ENCODE results near the gene TTC13. TPM values are rescaled to one million over a fixed set of nuclear protein-coding genes. Genes with fewer than 3 reads are reported as not detected.
"Not testable (repeated sequence)": the region's sequence is repeated elsewhere in the genome, so short reads cannot be mapped to it uniquely, and the experiment has no call there.

Gene TTC13
- total and polyA plus RNA-seq, 3 donors from 2014 or later: 7.5 to 18.5 (median 10.2) TPM

- Histone ChIP-seq H3K4me1 (no peaks in the 10 kb centered on the region), H3K27ac (no peak overlapping the region), H3K27me3 (no peaks in the 10 kb centered on the region), H3K36me3 (ENCODE audit: low read depth, missing control alignments) (no peaks in the 10 kb centered on the region), H3K9me3 (no peaks in the 10 kb centered on the region), H3K4me3 (no peak overlapping the region)
- no peak for TF ChIP-seq POLR2A (IDR thresholded peaks at IDR 0.05)
- TF ChIP-seq CTCF (IDR thresholded peaks at IDR 0.05): no peak
- WGBS, 2 donors: 88 to 97% methylated on average over 1 of the region's 1 CpG
- no peak for DNase-seq
- intact Hi-C loops (cut with DNase I; ENCODE audit: low total_unique reads): no loop called here
These were observed 16.2 kb upstream of the TTC13 start for GRCh38 chr1:230994860-230995259.

- H3K4me3 ChIP-seq: no peak overlapping the region
- no peaks in the 10 kb centered on the region for H3K36me3 ChIP-seq (ENCODE audit: low read depth, missing control alignments)
- WGBS, 2 donors: 80 to 82% methylated on average over 7 of the region's 7 CpGs
- no peak for DNase-seq
- TF ChIP-seq POLR2A (IDR thresholded peaks at IDR 0.05): no peak
- no peak for TF ChIP-seq CTCF (IDR thresholded peaks at IDR 0.05)
- no peak overlapping the region for H3K27ac ChIP-seq
- intact Hi-C loops (cut with DNase I; ENCODE audit: low total_unique reads): no loop called here
- H3K4me1 ChIP-seq: no peaks in the 10 kb centered on the region
- no peaks in the 10 kb centered on the region for H3K9me3 ChIP-seq
- no peaks in the 10 kb centered on the region for H3K27me3 ChIP-seq
These were observed 13.6 kb upstream of the TTC13 start for GRCh38 chr1:230992100-230992774.

GRCh38 chr1:230987448-230987847 lies 8.8 kb upstream of the TTC13 start:
- intact Hi-C loops (cut with DNase I; ENCODE audit: low total_unique reads): no loop called here
- H3K9me3 ChIP-seq: no peaks in the 10 kb centered on the region
- DNase-seq: no peak
- H3K4me3 ChIP-seq: no peak overlapping the region
- TF ChIP-seq POLR2A (IDR thresholded peaks at IDR 0.05) (no peak), CTCF (IDR thresholded peaks at IDR 0.05) (no peak)
- H3K36me3 ChIP-seq (ENCODE audit: low read depth, missing control alignments): no peaks in the 10 kb centered on the region
- H3K4me1 ChIP-seq: peaks cover 2% of the 10 kb centered on the region
- no peak overlapping the region for H3K27ac ChIP-seq
- WGBS, 2 donors: 83 to 86% methylated on average over 3 of the region's 3 CpGs
- no peaks in the 10 kb centered on the region for H3K27me3 ChIP-seq

GRCh38 chr1:230986976-230987375 lies 8.3 kb upstream of the TTC13 start:
- H3K27ac ChIP-seq: no peak overlapping the region
- intact Hi-C loops (cut with DNase I; ENCODE audit: low total_unique reads): no loop called here
- H3K36me3 ChIP-seq (ENCODE audit: low read depth, missing control alignments): no peaks in the 10 kb centered on the region
- H3K4me3 ChIP-seq: no peak overlapping the region
- 75 to 84% methylated on average over 7 of the region's 7 CpGs for WGBS, 2 donors
- no peak for DNase-seq
- no peaks in the 10 kb centered on the region for H3K9me3 ChIP-seq
- TF ChIP-seq CTCF (IDR thresholded peaks at IDR 0.05) (no peak), POLR2A (IDR thresholded peaks at IDR 0.05) (no peak)
- H3K4me1 ChIP-seq: peaks cover 2% of the 10 kb centered on the region
- no peaks in the 10 kb centered on the region for H3K27me3 ChIP-seq

- Histone ChIP-seq H3K4me1 (peaks cover 2% of the 10 kb centered on the region), H3K27me3 (no peaks in the 10 kb centered on the region), H3K36me3 (ENCODE audit: low read depth, missing control alignments) (no peaks in the 10 kb centered on the region), H3K27ac (no peak overlapping the region), H3K4me3 (no peak overlapping the region), H3K9me3 (no peaks in the 10 kb centered on the region)
- DNase-seq: no peak
- intact Hi-C loops (cut with DNase I; ENCODE audit: low total_unique reads): no loop called here
- TF ChIP-seq POLR2A (IDR thresholded peaks at IDR 0.05) (no peak), CTCF (IDR thresholded peaks at IDR 0.05) (no peak)
- 94 to 96% methylated on average over 6 of the region's 6 CpGs for WGBS, 2 donors
These were observed 7.0 kb upstream of the TTC13 start for GRCh38 chr1:230985711-230986110.

GRCh38 chr1:230984622-230985515 lies 6.2 kb upstream of the TTC13 start:
- H3K36me3 ChIP-seq (ENCODE audit: low read depth, missing control alignments); H3K4me1 ChIP-seq; H3K27me3 ChIP-seq; intact Hi-C loops (cut with DNase I; ENCODE audit: low total_unique reads); H3K9me3 ChIP-seq; H3K4me3 ChIP-seq; H3K27ac ChIP-seq; DNase-seq: not testable (repeated sequence)
- 51 to 55% methylated on average over 10 of the region's 10 CpGs for WGBS, 2 donors

Measured in testis (tissue), 3 donors.